Measurements from ENCODE around the gene RNF113A. TPM values are rescaled to one million over a fixed set of nuclear protein-coding genes. Genes with fewer than 3 reads are reported as not detected.
A peak's percentile ranks its signal among the peaks of the same experiment; 100 is the strongest.
"Not testable (repeated sequence)": the region's sequence is repeated elsewhere in the genome, so short reads cannot be mapped to it uniquely, and the experiment has no call there.

Gene RNF113A
- total RNA-seq, 1 experiment from 2014 or later = 6.2 TPM

- in situ Hi-C loops (cut with HindIII; ENCODE audit: low sequenced_read_pairs) = no loop called here
- no peak for DNase-seq (ENCODE audit: low spot score)
Observed at GRCh38 chrX:119853444-119853843, 18.1 kb downstream of the RNF113A start.

DNA sequence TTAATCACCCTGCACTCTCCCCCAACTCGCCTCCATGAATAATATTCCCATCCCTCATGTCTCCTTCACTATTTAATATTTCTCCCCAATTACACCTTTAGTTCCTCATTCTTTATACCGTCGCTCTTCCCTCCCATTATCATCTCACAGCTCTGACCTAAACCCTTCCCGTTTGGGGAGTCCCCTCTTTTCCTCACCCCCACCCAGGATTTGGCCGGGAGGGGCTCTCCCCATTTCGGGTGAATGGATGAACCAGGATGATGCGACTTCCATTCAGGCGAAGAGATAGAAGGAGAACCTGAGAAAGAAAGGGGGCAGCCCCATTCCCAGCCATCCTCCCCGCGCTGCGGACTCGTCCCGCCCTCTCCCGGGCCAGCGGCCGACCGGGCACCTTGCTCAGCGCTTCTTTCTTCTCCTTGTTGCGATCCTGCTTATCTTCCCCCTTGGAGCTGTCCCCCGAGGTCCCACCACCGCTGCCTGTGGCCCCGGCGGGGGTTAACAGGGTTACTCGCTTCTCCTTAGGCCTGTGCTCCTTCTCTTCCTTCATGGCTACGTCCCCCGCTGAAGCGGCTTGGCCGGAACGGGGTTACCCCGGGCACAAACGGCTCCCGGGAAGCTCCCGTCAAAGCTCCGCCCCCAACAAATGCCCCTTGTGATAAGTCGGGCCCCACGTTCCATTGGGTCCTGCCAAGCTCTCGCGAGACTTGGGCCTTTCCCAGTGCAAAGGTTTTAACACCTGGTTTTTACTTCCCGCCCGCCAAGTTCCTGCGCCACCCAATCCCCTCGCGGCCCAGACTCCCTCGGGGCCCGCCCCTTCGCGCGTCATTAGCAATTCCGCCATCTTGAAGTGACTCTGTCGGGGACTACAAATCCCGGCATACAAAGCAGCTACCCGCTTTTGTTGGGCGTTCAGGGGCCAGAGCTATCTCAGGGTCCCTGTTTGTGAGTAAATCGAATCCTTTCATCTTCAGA lies 18.9 kb downstream of the RNF113A start, which contains the start of gene UPF3B:
Gene UPF3B, minus strand, starts transcription at position 582 of the 972 bp plus-strand sequence. Its CDS starts 35 bp downstream, at position 547.
- DNase-seq (ENCODE audit: low spot score) = peak; percentile 98

DNA sequence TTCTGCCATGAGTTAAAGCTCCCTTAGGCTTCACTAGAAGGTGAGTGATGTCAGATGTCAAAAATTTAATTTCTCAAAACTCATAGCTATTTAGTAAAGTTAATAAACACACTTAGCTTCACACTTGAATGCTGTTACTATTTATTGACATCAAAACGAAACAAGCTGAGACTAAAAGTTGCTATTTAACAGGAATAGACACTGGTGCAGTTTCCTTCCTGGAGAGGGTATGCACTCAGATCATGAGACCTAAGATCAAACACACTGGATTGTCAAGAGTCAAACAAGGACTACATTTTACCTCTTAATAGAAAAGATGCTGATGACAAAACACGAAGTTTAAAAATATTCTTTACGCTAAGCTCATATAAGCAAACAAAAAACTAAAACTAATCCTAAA lies 37.6 kb downstream of the RNF113A start:
- no peak for DNase-seq (ENCODE audit: low spot score)
- in situ Hi-C loops (cut with HindIII; ENCODE audit: low sequenced_read_pairs) = no loop called here

More for the DNA sequence above, 18.9 kb downstream of the RNF113A start, which contains the start of gene UPF3B:
- in situ Hi-C loops (cut with HindIII; ENCODE audit: low sequenced_read_pairs) = no loop called here

GRCh38 chrX:119828446-119828845 lies 43.1 kb downstream of the RNF113A start:
- in situ Hi-C loops (cut with HindIII; ENCODE audit: low sequenced_read_pairs) = no loop called here
- DNase-seq (ENCODE audit: low spot score) = no peak

- no peak for DNase-seq (ENCODE audit: low spot score)
- in situ Hi-C loops (cut with HindIII; ENCODE audit: low sequenced_read_pairs) = no loop called here
Observed at GRCh38 chrX:119826399-119826959, 45.1 kb downstream of the RNF113A start.

- in situ Hi-C loops (cut with HindIII; ENCODE audit: low sequenced_read_pairs); DNase-seq (ENCODE audit: low spot score): not testable (repeated sequence)
Observed at GRCh38 chrX:119824221-119824620, 47.3 kb downstream of the RNF113A start.

DNA sequence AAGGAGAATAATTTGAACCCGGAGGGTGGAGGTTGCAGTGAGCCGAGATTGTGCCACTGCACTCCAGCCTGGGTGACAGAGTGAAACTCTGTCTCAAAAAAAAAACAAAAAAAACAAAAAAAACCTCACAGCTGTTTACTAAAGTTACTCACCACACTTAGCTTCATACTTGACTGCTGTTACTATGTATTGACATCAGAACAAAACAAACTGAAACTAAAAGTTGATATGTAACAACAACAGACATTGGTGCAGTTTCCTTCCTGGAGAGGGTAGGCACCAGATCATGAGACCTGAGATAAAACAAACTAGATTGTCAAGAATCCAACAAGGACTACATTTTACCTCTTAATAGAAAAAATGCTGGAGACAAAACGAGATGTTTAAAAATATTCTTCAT lies 49.8 kb downstream of the RNF113A start:
- in situ Hi-C loops (cut with HindIII; ENCODE audit: low sequenced_read_pairs); DNase-seq (ENCODE audit: low spot score): not testable (repeated sequence)

Other genes with a start within 250 kb of the RNF113A start
- 41.5 and 53.2 TPM in 2 replicates for gene SEPTIN6, start 178.6 kb downstream of the RNF113A start, total RNA-seq (2014; rRNA removed; shearing (Covaris generic))
- not detected in 2 replicates for gene SOWAHD, start 113.1 kb downstream of the RNF113A start, total RNA-seq (2014; rRNA removed; shearing (Covaris generic))
- 1,850 and 2,813 TPM in 2 replicates for gene RPL39, start 80.1 kb downstream of the RNF113A start, total RNA-seq (2014; rRNA removed; shearing (Covaris generic))
- 2.5 and 5.7 TPM in 2 replicates for gene UPF3B, start 18.8 kb downstream of the RNF113A start, total RNA-seq (2014; rRNA removed; shearing (Covaris generic))
- 55.4 and 122 TPM in 2 replicates for gene NDUFA1, start 99 bp upstream of the RNF113A start, total RNA-seq (2014; rRNA removed; shearing (Covaris generic))
- not detected in 2 replicates for gene AKAP14, start 24.2 kb upstream of the RNF113A start, total RNA-seq (2014; rRNA removed; shearing (Covaris generic))
- gene NKAP, start 72.0 kb upstream of the RNF113A start, total RNA-seq (2014; rRNA removed; shearing (Covaris generic)) = 6.2 and 7.6 TPM in 2 replicates
- gene RHOXF2B, start 206.0 kb upstream of the RNF113A start, total RNA-seq (2014; rRNA removed; shearing (Covaris generic)) = not detected in 2 replicates
- not detected in 2 replicates for gene RHOXF1, start 244.2 kb upstream of the RNF113A start, total RNA-seq (2014; rRNA removed; shearing (Covaris generic))

All from G401 (cell line).